ENCODE data around the gene AAK1.

GRCh38 chr2:69493268-69493667 lies 150.3 kb downstream of the AAK1 start:
- TF ChIP-seq EZH2 (IDR thresholded peaks at IDR 0.05; ENCODE audit: low read length, missing control alignments) (no peak), CTCF (conservative IDR thresholded peaks at IDR 0.05 in 1 of 2, IDR thresholded peaks at IDR 0.05 in 1 of 2; ENCODE audit: low read depth in 1 of 2, low read length in 2 of 2) (no peak)

Measured in fibroblast of lung (primary cell).